Upper lobe of left lung (tissue), 4 donors: ENCODE data around the gene KBTBD4.

Experiments used
- CTCF ChIP-seq, 6 experiments: fragments of 450-650 bp in 4 of 6; fragments of 200-600 bp in 2 of 6; sonication (generic) in 2 of 6; IDR thresholded peaks; one replicate each; pipeline ENCODE4 v1.5.1; 2016 to 2019; ENCODE audit warnings: antibody characterized with exemption in 6 of 6
- POLR2A ChIP-seq, 4 donors: fragments of 450-650 bp; IDR thresholded peaks; one replicate each; pipeline ENCODE4 v1.5.1; 2016 to 2017; ENCODE audit warnings: antibody characterized with exemption in 4 of 4, mild to moderate bottlenecking in 2 of 4
- POLR2AphosphoS5 ChIP-seq, 2 donors: sonication (generic); formaldehyde crosslinking; IDR thresholded peaks; one replicate each; pipeline ENCODE4 v1.5.1; 2017; ENCODE audit warnings: antibody characterized with exemption in 2 of 2

- TF ChIP-seq CTCF (IDR thresholded peaks at IDR 0.05) (no peak), POLR2A (IDR thresholded peaks at IDR 0.05) (no peak), POLR2AphosphoS5 (IDR thresholded peaks at IDR 0.05) (no peak)
Observed at GRCh38 chr11:47570651-47571356, 8.0 kb downstream of the KBTBD4 start.
